Left hindlimb (tissue), 1 donor: ENCODE results near the gene ZIC1.

Experiments
- DNase-seq: peaks from one replicate; pipeline ENCODE4 v3.0.0-alpha.2; 2018

ZIC1 gene

DNA sequence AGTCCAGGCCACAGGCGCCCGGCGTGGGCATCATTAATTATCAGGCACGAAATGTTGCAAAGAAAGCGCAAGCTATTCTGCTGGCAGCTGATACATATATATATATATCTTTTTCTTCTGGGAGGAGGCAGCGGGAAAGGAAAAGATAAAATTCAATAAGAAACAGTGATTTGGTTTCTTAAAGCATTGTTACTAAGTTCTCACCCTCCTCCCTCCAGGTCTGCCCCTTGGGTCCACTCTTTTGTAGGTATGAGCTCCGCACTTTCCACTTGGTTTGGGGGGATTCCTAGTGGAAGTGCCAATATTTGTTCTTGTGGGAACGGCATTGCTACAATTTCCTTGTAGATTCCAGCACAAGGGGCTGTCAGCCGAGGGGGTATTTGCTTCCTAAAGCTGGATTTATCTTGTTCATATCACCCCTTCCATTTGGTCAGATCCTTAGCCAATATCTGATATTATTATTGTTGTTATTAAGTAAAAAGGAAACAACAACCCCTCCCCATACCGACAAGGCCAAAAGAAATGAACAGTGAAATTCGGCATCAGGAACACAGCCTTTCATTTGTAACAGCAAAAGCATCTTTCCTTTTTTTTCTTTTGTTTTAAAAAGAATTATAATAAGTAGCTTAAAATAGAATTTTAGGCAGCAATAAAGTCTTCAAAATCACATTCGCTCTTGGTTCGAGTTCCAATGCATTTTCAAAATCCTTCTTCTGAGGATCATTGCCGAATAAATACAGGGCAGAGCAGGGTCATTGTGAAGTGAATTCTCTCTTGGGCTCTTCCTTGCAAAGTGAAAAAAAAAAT is 15.6 kb downstream of the ZIC1 start:
- DNase-seq = no peak

DNA sequence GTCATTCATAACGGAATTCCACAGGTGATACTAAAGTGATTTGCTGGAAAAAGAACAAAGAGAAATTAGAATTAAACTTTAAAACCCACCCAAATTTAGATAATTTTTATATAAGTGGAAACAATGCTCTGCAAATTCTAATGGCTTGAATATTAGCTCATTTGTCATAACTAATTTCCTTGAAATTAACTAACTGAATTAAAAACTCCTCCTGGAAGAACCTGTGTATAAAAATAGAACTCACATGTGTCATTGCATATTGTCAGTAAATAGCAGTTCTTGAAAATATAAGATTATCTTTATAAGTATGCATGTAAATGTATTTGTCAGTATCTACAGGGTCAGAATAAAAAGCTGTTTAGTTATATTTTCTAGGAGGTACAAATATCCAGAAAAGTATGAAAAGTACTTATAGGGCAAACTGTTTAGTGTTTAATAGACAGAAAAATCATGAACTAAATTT is 16.3 kb downstream of the ZIC1 start:
- DNase-seq = no peak

DNA sequence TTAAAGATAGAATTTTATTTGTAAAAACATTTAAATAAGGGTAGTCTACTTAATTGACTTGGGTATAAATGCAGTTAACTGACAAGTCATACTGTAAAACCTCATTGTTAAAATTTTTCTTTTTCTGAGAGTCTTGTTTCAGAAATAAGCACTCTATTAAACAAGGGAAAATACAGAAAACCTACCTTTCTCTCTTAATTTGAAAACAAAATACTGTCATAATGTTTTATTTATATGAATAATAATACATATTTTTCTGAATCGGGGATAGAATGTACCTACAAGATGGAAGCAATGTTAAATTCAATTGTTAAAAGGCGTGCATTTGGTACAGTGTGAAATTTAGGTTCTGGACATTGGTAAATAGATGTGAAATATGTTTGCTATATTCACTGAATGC is 17.8 kb downstream of the ZIC1 start:
- no peak for DNase-seq

DNA sequence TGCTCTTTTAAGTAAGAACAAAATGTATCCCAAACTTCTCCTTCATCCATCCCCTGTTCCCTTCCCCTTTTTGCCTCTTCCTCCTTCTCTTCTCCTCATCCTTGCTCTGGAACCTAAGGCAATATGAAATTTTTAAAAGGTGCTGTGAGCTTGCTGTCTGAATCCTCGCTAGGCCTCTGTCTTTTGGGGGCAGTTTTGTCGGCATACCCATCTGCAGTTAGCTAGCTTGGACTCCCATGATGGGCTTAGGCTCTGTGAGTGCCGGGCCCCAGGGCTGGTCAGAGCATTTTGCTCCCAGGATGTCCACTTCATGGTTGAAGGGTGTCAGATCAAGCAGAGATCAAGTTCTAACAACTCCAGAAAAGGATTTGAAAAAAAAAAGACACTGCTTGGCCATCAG is 18.6 kb downstream of the ZIC1 start:
- no peak for DNase-seq

DNA sequence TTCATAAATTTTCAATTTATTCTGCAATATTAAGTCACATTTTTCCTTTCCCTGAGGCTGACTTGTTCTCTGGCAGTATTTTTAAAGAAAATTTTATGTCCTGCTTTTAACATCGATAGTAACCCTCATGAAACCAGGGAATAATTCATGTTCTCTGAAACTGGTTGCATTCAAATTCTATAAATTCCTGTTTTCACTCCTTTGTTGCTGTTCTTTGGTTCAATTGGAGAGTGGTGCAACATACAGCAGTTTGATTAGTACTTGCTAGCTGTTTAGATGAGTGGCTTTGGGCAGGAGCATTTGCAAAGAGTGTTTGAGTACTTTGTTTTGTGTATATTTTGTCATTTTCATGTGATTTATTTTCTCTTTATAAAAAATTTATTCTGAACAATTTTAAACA is 19.2 kb downstream of the ZIC1 start:
- no peak for DNase-seq

DNA sequence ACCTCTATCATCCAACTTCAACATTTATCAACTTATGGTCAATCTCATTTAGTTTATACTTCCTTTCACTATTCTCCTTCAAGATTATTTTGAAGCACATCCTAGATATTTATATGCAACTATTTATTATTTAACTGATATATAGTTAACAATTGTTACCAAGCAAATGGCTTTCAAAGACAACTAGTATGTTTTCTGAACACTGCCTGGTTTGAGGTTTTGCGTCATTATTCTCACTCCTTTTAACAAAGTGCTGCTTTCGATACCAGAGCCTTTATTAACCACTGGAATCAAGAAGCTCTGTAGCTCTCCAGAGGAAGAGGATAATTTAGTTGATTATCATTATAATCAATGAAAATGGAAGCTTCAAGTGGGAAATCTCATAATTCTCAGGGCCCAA is 19.6 kb downstream of the ZIC1 start:
- no peak for DNase-seq

DNA sequence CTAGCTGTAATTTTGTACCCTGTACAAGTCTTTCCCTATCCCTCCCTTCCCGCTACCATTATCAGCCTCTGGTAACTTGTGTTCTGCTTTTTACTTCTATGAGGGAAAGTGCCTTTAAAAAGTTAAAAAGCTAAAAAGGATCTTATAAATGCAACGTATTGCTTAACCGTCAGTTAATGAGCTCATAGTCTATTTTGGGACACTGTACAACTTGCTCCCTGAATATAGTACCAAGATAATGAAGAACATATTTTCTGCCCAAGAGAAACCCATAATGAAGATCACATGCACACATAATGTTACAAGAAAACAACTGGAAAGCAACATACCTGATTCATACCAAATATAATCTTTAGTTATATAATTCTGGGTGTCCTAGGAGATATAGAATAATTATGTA is 22.6 kb downstream of the ZIC1 start:
- DNase-seq = no peak

DNA sequence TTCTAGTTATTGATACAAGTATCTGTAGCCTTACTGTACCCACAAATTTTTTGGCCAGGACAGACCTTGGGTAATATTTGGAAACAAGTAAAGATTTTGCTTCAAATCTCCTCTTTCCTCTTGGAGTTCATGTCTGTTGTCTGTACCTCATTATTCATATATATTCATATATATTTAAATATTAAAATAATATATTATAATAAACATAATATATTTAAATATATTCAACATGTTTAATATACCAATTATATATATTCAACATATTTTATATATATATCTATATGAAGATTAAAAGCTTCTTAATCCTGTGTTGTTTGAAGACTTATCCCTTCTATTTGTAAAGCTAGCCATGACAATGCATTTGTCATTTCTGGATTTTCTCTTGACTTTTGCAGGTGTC is 38.1 kb downstream of the ZIC1 start:
- DNase-seq = no peak

DNA sequence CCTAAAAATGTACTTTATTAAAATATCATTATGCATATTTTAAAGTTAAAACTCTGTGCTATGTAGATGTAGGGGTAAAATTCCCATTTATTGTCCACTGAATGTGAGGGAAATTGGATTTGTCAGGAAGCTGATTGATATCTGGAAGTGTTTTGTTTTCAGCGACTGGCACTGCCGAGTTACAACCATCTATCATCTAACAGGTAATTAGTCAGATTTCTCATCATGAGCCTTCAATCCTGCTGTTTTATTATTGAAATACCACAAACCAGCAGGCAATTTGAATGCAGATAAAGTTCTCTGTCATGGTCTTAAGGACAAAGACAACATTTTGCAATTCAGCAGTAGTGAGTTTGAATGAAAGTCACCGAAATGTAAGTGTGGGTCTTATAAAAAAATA is 40.5 kb downstream of the ZIC1 start:
- no peak for DNase-seq

DNA sequence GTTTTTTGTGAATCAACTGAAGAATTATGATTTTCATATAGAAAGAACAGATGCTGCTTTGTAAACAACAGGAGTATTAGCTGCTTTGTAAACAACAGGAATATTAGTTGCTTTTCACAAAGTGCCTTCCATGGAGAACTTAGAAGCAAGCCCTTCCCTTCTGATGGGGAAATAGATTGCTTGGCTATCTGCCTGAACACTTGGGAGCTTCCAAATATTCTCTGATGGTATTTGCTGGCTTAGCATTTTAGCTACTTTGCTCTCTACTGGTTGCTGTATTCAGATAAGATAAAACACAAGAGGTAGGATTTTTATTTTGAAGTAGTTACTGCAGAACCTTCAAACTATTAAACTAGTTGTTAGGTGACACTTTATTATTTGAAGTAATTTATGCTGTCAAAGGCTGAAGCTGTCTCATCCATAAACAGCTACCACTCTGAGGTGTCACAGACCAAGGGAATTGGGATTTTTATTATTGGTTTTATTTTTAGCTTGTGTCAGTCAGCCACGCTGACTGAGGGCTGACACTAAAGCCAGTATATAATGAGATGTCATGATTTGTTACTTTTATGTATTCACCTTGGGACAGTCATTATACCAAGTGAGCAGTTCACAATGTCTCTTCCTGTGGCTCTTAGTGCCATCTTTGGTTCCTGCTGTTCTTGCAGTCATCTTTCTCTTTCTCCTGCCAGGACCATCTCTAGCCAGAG is 50.0 kb downstream of the ZIC1 start:
- DNase-seq = no peak

DNA sequence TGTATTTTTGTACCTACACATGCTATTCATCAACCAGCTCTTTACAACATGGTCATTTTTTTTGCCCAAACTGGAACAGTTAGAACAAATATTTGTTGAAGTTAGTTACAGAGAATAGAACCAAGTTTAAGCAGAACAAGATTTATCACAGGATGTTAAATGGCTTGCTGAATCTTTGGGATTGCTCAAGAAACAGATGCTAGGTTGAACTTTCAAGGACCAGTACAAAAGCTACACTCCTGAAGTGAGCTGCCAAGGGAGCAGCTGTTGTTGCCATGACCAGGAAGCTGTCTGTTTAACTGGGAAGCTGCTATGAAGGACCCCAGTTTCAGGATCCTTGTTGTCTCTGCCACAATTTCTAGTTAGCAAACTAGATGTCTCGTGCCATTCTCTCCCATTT is 53.7 kb downstream of the ZIC1 start:
- DNase-seq = no peak
